ENCODE measurements around the gene PRG3.

The PRG3 gene

DNA sequence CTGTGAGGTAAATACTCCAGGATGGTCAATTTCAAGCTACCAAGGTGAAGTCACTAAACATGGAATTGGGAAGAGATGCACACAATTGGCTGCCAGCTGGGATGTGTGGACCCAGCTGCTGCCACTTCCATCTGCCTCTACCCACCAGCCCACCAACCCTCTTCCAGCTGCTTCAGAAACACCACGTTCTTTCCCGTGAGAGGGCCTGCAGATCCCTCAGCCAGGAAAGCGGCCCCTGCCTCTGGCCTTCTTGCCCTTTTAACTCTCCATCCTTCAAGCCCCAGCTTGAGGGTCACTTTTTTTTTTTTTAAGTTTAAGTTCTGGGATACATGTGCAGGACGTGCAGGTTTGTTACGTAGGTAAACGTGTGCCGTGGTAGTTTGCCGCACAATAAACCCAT, 20.0 kb downstream of the PRG3 start:
- H3F3A ChIP-seq (ENCODE audit: insufficient read depth) = no peaks in the 10 kb centered on the region
- no peak for TF ChIP-seq EZH2phosphoT487 (conservative IDR thresholded peaks at IDR 0.05; ENCODE audit: low read length)
- no peak for TF ChIP-seq CTCF (IDR thresholded peaks at IDR 0.05; ENCODE audit: insufficient read depth, low read length, poor library complexity, severe bottlenecking)
- H3K4me2 ChIP-seq (ENCODE audit: low read depth, low read length, poor library complexity, severe bottlenecking) = no peak overlapping the region
- H3K27me3 ChIP-seq (ENCODE audit: low read length) = no peaks in the 10 kb centered on the region
- H3K27ac ChIP-seq (ENCODE audit: low read depth, low read length) = no peak overlapping the region
- no peak overlapping the region for H2AFZ ChIP-seq (ENCODE audit: low read depth, low read length, severe bottlenecking)
- no peaks in the 10 kb centered on the region for H3K36me3 ChIP-seq (ENCODE audit: low read length)
- no peaks in the 10 kb centered on the region for H3K79me2 ChIP-seq (ENCODE audit: insufficient read depth, low read length)
- H3K9ac ChIP-seq (ENCODE audit: low read length) = no peak overlapping the region
- H4K20me1 ChIP-seq (ENCODE audit: low read depth, low read length) = no peaks in the 10 kb centered on the region
- no peaks in the 10 kb centered on the region for H3K9me3 ChIP-seq (ENCODE audit: insufficient read depth, low read length)
- no peaks in the 10 kb centered on the region for H3K9me2 ChIP-seq (replicated peaks; ENCODE audit: insufficient read depth, low read length)
- no peak overlapping the region for H3K4me3 ChIP-seq (ENCODE audit: insufficient read depth, low read length, poor library complexity, severe bottlenecking)

- Histone ChIP-seq H3K4me3 (ENCODE audit: insufficient read depth, low read length, poor library complexity, severe bottlenecking) (no peak overlapping the region), H3K9me2 (replicated peaks; ENCODE audit: insufficient read depth, low read length) (no peaks in the 10 kb centered on the region), H3F3A (ENCODE audit: insufficient read depth) (no peaks in the 10 kb centered on the region), H2AFZ (ENCODE audit: low read depth, low read length, severe bottlenecking) (no peak overlapping the region), H3K9me3 (ENCODE audit: insufficient read depth, low read length) (no peaks in the 10 kb centered on the region), H3K27me3 (ENCODE audit: low read length) (no peaks in the 10 kb centered on the region), H3K9ac (ENCODE audit: low read length) (no peak overlapping the region), H3K4me2 (ENCODE audit: low read depth, low read length, poor library complexity, severe bottlenecking) (no peak overlapping the region), H3K27ac (ENCODE audit: low read depth, low read length) (no peak overlapping the region), H3K36me3 (ENCODE audit: low read length) (no peaks in the 10 kb centered on the region), H4K20me1 (ENCODE audit: low read depth, low read length) (no peaks in the 10 kb centered on the region), H3K79me2 (ENCODE audit: insufficient read depth, low read length) (no peaks in the 10 kb centered on the region)
- TF ChIP-seq EZH2phosphoT487 (conservative IDR thresholded peaks at IDR 0.05; ENCODE audit: low read length) (no peak), CTCF (IDR thresholded peaks at IDR 0.05; ENCODE audit: insufficient read depth, low read length, poor library complexity, severe bottlenecking) (no peak)
Observed at GRCh38 chr11:57359896-57360690, 20.9 kb downstream of the PRG3 start.

DNA sequence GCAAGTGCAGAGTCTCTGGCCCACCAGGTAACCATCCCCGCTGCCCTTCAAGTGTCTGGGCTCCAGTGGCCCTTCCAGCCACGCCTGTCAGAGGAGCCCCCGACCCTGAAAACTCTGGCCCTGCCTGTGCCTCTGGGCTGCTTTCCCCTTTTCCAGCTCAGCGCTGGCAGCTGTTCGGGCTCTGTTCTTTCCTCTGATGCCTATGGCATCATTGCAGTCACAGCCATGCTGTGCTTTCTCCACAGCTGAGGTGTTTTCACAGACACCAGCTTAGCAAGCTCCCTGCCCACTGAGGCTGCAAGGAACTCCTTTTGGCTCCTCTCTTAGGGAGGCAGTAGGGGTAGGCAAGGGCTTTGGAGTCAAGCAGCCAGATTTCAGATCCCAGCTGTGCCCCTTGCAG, 21.6 kb downstream of the PRG3 start:
- TF ChIP-seq EZH2phosphoT487 (conservative IDR thresholded peaks at IDR 0.05; ENCODE audit: low read length) (no peak), CTCF (IDR thresholded peaks at IDR 0.05; ENCODE audit: insufficient read depth, low read length, poor library complexity, severe bottlenecking) (no peak)
- no peaks in the 10 kb centered on the region for H3F3A ChIP-seq (ENCODE audit: insufficient read depth)
- no peak overlapping the region for H3K4me2 ChIP-seq (ENCODE audit: low read depth, low read length, poor library complexity, severe bottlenecking)
- no peak overlapping the region for H2AFZ ChIP-seq (ENCODE audit: low read depth, low read length, severe bottlenecking)
- H3K36me3 ChIP-seq (ENCODE audit: low read length) = no peaks in the 10 kb centered on the region
- H4K20me1 ChIP-seq (ENCODE audit: low read depth, low read length) = no peaks in the 10 kb centered on the region
- H3K79me2 ChIP-seq (ENCODE audit: insufficient read depth, low read length) = no peaks in the 10 kb centered on the region
- H3K27ac ChIP-seq (ENCODE audit: low read depth, low read length) = no peak overlapping the region
- no peaks in the 10 kb centered on the region for H3K9me3 ChIP-seq (ENCODE audit: insufficient read depth, low read length)
- no peak overlapping the region for H3K9ac ChIP-seq (ENCODE audit: low read length)
- no peaks in the 10 kb centered on the region for H3K9me2 ChIP-seq (replicated peaks; ENCODE audit: insufficient read depth, low read length)
- H3K4me3 ChIP-seq (ENCODE audit: insufficient read depth, low read length, poor library complexity, severe bottlenecking) = no peak overlapping the region
- H3K27me3 ChIP-seq (ENCODE audit: low read length) = no peaks in the 10 kb centered on the region
